H1 (cell line): ENCODE measurements around the gene ROGDI. TPM values are rescaled to one million over a fixed set of nuclear protein-coding genes. Genes with fewer than 3 reads are reported as not detected.

Experiments
- CTCF ChIA-PET: fragments of 300-600 bp; sonication (Branson Sonifier 250); formaldehyde crosslinking; loops from one replicate; lab custom pipeline; 2021; ENCODE audit not compliant: partially characterized antibody; lab: Charles Lee
- POLR2A ChIA-PET: fragments of 300-600 bp; sonication (Branson Sonifier 250); formaldehyde crosslinking; loops from one replicate; lab custom pipeline; 2021; ENCODE audit warnings: inconsistent platforms; ENCODE audit not compliant: partially characterized antibody; lab: Charles Lee
- DNase-seq, 2 experiments: peaks; one replicate each; pipeline versions ENCODE4 v3.0.0 to v3.0.0-alpha.2; 2010 to 2022; ENCODE audit warnings: low spot score in 2 of 2, low read depth in 1 of 2, mixed read lengths in 1 of 2
- FAIRE-seq: peaks from 2 replicates; lab custom pipeline; 2011; peaks lifted over from hg19 to GRCh38; lab: Jason Lieb, UNC
- H2AFZ ChIP-seq: 2 replicates; pipeline ENCODE4 v1.8.1; 2012; ENCODE audit warnings: low read length, inconsistent platforms
- H2AK5ac ChIP-seq: 2 replicates; pipeline ENCODE4 v1.6.1; 2013; ENCODE audit warnings: low read depth, low read length
- H2BK120ac ChIP-seq: replicated peaks from 2 replicates; pipeline ENCODE3; 2013; ENCODE audit warnings: low read depth, low read length, inconsistent platforms
- H2BK12ac ChIP-seq: 2 replicates; pipeline ENCODE4 v1.6.1; 2013; ENCODE audit warnings: low read depth, low read length
- H2BK15ac ChIP-seq: 2 replicates; pipeline ENCODE4 v1.6.1; 2013; ENCODE audit warnings: low read length
- H2BK20ac ChIP-seq: 2 replicates; pipeline ENCODE4 v1.6.1; 2013; ENCODE audit warnings: low read length
- H2BK5ac ChIP-seq: 2 replicates; pipeline ENCODE4 v1.6.1; 2013; ENCODE audit warnings: low read depth, low read length
- H3K14ac ChIP-seq: 2 replicates; pipeline ENCODE4 v1.6.1; 2013; ENCODE audit warnings: inconsistent platforms; ENCODE audit not compliant: insufficient read length
- H3K18ac ChIP-seq: 2 replicates; pipeline ENCODE4 v1.6.1; 2013; ENCODE audit warnings: low read length; ENCODE audit errors: extremely low read depth
- H3K23ac ChIP-seq: 2 replicates; pipeline ENCODE4 v1.6.1; 2013; ENCODE audit warnings: inconsistent platforms; ENCODE audit not compliant: insufficient read length
- H3K23me2 ChIP-seq: 2 replicates; pipeline ENCODE4 v1.6.1; 2013; ENCODE audit warnings: low read depth, low read length
- H3K27ac ChIP-seq: 2 replicates; pipeline ENCODE4 v1.6.1; 2011; ENCODE audit warnings: low read depth, low read length, inconsistent platforms
- H3K27me3 ChIP-seq, 4 experiments: replicated peaks in 1 of 4; 1 replicate in 1 of 4; 2 replicates in 3 of 4; pipeline versions ENCODE4 v1.6.1 to v1.8.1; 2011 to 2013; ENCODE audit warnings: low read length in 3 of 4, mild to moderate bottlenecking in 3 of 4, inconsistent platforms in 2 of 4, mixed read lengths in 2 of 4, moderate library complexity in 1 of 4; ENCODE audit not compliant: control insufficient read depth in 3 of 4, insufficient read depth in 3 of 4; ENCODE audit errors: extremely low read depth in 1 of 4
- H3K36me3 ChIP-seq, 4 experiments: 2 replicates each; pipeline versions ENCODE4 v1.6.1 to v1.8.1; 2011 to 2013; ENCODE audit warnings: mild to moderate bottlenecking in 4 of 4, low read length in 3 of 4, moderate library complexity in 2 of 4, control low read depth in 1 of 4, inconsistent platforms in 1 of 4; ENCODE audit not compliant: insufficient read depth in 4 of 4, control insufficient read depth in 2 of 4
- H3K4ac ChIP-seq: replicated peaks from 2 replicates; pipeline ENCODE3; 2013; ENCODE audit warnings: low read length, low read depth, mixed read lengths, inconsistent platforms; ENCODE audit not compliant: insufficient read length
- H3K4me1 ChIP-seq, 4 experiments: replicated peaks in 1 of 4; 1 replicate in 1 of 4; 2 replicates in 3 of 4; pipeline versions ENCODE4 v1.6.1 to v1.8.1; 2011 to 2013; ENCODE audit warnings: low read length in 3 of 4, inconsistent platforms in 2 of 4, mixed read lengths in 1 of 4; ENCODE audit not compliant: insufficient read depth in 4 of 4, control insufficient read depth in 3 of 4
- H3K4me2 ChIP-seq, 2 experiments: 2 replicates each; pipeline versions ENCODE4 v1.6.1 to v1.8.1; 2011 to 2013; ENCODE audit warnings: low read depth in 2 of 2, low read length in 2 of 2, control low read depth in 1 of 2, inconsistent platforms in 1 of 2, mild to moderate bottlenecking in 1 of 2; ENCODE audit not compliant: insufficient read depth in 1 of 2
- H3K4me3 ChIP-seq, 4 experiments: fragments of 200-600, 300-600 bp in 1 of 4; sonication (generic), shearing (Covaris generic), sonication (Bioruptor Twin) in 1 of 4; 2 replicates each; pipeline versions ENCODE4 v1.5.1 to v1.8.1; 2011 to 2016; ENCODE audit warnings: low read length in 4 of 4, low read depth in 3 of 4, control low read depth in 2 of 4, inconsistent platforms in 2 of 4, mild to moderate bottlenecking in 2 of 4, mixed read lengths in 1 of 4, moderate library complexity in 1 of 4; ENCODE audit not compliant: insufficient read depth in 2 of 4; ENCODE audit errors: extremely low read depth in 1 of 4
- H3K56ac ChIP-seq: replicated peaks from 2 replicates; pipeline ENCODE3; 2013; ENCODE audit warnings: low read depth, mild to moderate bottlenecking, mixed read lengths, low read length, inconsistent platforms; ENCODE audit not compliant: insufficient read length
- H3K79me1 ChIP-seq: 2 replicates; pipeline ENCODE4 v1.6.1; 2013; ENCODE audit warnings: low read depth, low read length, control low read depth
- H3K79me2 ChIP-seq, 2 experiments: 2 replicates each; pipeline versions ENCODE4 v1.6.1 to v1.8.1; 2012 to 2013; ENCODE audit warnings: low read length in 2 of 2, mild to moderate bottlenecking in 2 of 2, inconsistent platforms in 1 of 2; ENCODE audit not compliant: insufficient read depth in 2 of 2, control insufficient read depth in 1 of 2
- H3K9ac ChIP-seq, 4 experiments: replicated peaks in 1 of 4; 1 replicate in 1 of 4; 2 replicates in 3 of 4; pipeline versions ENCODE4 v1.6.1 to v1.8.1; 2011 to 2013; ENCODE audit warnings: low read depth in 3 of 4, low read length in 3 of 4, control low read depth in 2 of 4, mild to moderate bottlenecking in 2 of 4, moderate library complexity in 2 of 4, inconsistent platforms in 1 of 4; ENCODE audit errors: extremely low read depth in 1 of 4
- H3K9me3 ChIP-seq, 2 experiments: 2 replicates each; pipeline versions ENCODE4 v1.6.1 to v1.8.1; 2012 to 2013; ENCODE audit warnings: mild to moderate bottlenecking in 2 of 2, moderate library complexity in 2 of 2, control low read depth in 1 of 2, inconsistent platforms in 1 of 2, low read depth in 1 of 2, low read length in 1 of 2, mixed read lengths in 1 of 2; ENCODE audit not compliant: insufficient read depth in 2 of 2
- H4K20me1 ChIP-seq, 2 experiments: replicated peaks in 1 of 2; 2 replicates each; pipeline versions ENCODE3 to v1.8.1; 2011 to 2013; ENCODE audit warnings: inconsistent platforms in 2 of 2, low read length in 2 of 2, mild to moderate bottlenecking in 1 of 2; ENCODE audit not compliant: insufficient read depth in 2 of 2, control insufficient read depth in 1 of 2
- H4K5ac ChIP-seq: 2 replicates; pipeline ENCODE4 v1.6.1; 2013; ENCODE audit warnings: low read length, low read depth, mixed read lengths, inconsistent platforms; ENCODE audit not compliant: insufficient read length
- H4K8ac ChIP-seq: 2 replicates; pipeline ENCODE4 v1.8.0; 2013; ENCODE audit warnings: mild to moderate bottlenecking, moderate library complexity, low read length, inconsistent platforms; ENCODE audit not compliant: insufficient read depth; ENCODE audit errors: extremely low read depth
- H4K91ac ChIP-seq: replicated peaks from 2 replicates; pipeline ENCODE3; 2013; ENCODE audit warnings: low read length, mixed read lengths, inconsistent platforms; ENCODE audit not compliant: insufficient read length
- BCL11A ChIP-seq, 2 experiments: IDR thresholded peaks; one replicate each; pipeline ENCODE4 v1.6.1; 2011; ENCODE audit warnings: low read depth in 2 of 2, low read length in 2 of 2, mild to moderate bottlenecking in 2 of 2
- CTCF ChIP-seq, 3 experiments: IDR thresholded peaks; 1 replicate in 2 of 3; 2 replicates in 1 of 3; pipeline versions ENCODE4 v1.5.1 to v1.6.1; 2011; ENCODE audit warnings: low read length in 3 of 3, mild to moderate bottlenecking in 3 of 3, inconsistent platforms in 2 of 3, low read depth in 1 of 3, moderate library complexity in 1 of 3; ENCODE audit not compliant: insufficient read depth in 1 of 3; ENCODE audit errors: control extremely low read depth in 1 of 3
- EGR1 ChIP-seq: IDR thresholded peaks from 2 replicates; pipeline ENCODE4 v1.6.1; 2011; ENCODE audit warnings: low read depth, low read length, borderline replicate concordance
- POLR2A ChIP-seq, 2 experiments: IDR thresholded peaks; 1 replicate in 1 of 2; 2 replicates in 1 of 2; pipeline ENCODE4 v1.6.1; 2011; ENCODE audit warnings: low read depth in 2 of 2, low read length in 2 of 2, mild to moderate bottlenecking in 2 of 2; ENCODE audit errors: control extremely low read depth in 1 of 2
- POLR2AphosphoS5 ChIP-seq: IDR thresholded peaks from 2 replicates; pipeline ENCODE4 v1.6.1; 2011; ENCODE audit warnings: low read depth, low read length
- RBBP5 ChIP-seq: IDR thresholded peaks from 2 replicates; pipeline ENCODE4 v1.7.1; 2012; ENCODE audit warnings: low read depth, mild to moderate bottlenecking, inconsistent platforms, low read length, moderate library complexity, borderline replicate concordance
- RXRA ChIP-seq: IDR thresholded peaks from 2 replicates; pipeline ENCODE4 v1.6.1; 2011; ENCODE audit warnings: low read depth, mild to moderate bottlenecking, low read length, moderate library complexity; ENCODE audit not compliant: insufficient read depth
- WGBS, 2 experiments: shearing (Covaris generic) in 1 of 2; methylation state at CpG; one replicate each; pipeline versions ENCODE4 v1.1.6 to v1.1.7; 2013 to 2015; ENCODE audit warnings: low lambda C conversion rate in 2 of 2, mixed read lengths in 2 of 2, inconsistent platforms in 1 of 2, low coverage in 1 of 2, missing lambda C conversion rate in 1 of 2; ENCODE audit not compliant: insufficient replicate concordance in 2 of 2, insufficient coverage in 1 of 2, insufficient read length in 1 of 2; ENCODE audit errors: extremely low coverage in 1 of 2, missing lambda C conversion rate in 1 of 2; 5-methylcytosine and 5-hydroxymethylcytosine counted together
- polyA plus RNA-seq, 7 experiments: library from polyadenylated mRNA; depleted of rRNA in 3 of 7; stranded (reverse) in 5 of 7; unstranded in 2 of 7; fragments of >200 nt in 5 of 7; fragments of 200-250 nt in 2 of 7; gene quantifications; 1 replicate in 5 of 7; 2 replicates in 1 of 7; 4 replicates in 1 of 7; pipeline versions ENCODE4 v1.2.1 to v1.2.3, GENCODE V29; 2011 to 2013; ENCODE audit warnings: missing spikeins in 2 of 7, mixed read lengths in 2 of 7
- total RNA-seq: library from RNA; stranded (reverse); fragmentation: NEBNext Ultra II Directional; extraction: Animal tissue kit (Norgen Biotek cat#: 25700); gene quantifications from 2 replicates; pipeline ENCODE4 v1.2.1, GENCODE V29; 2021
- TF ChIP-seq, protein P1 (sequence below): IDR thresholded peaks from 2 replicates; pipeline ENCODE4 v1.6.1; 2011; ENCODE audit warnings: low read depth, mild to moderate bottlenecking, low read length; ENCODE audit not compliant: insufficient read depth
- TF ChIP-seq, protein P2 (sequence below): IDR thresholded peaks from 2 replicates; pipeline ENCODE4 v1.6.1; 2011; ENCODE audit warnings: low read length, improper control_type of control experiment

ROGDI gene
- total and polyA plus RNA-seq, 2 of the 8 experiments (the other 6 are each of a cell fraction or from before 2014, with no cell fraction given) = 27.4 to 68.4 TPM

DNA sequence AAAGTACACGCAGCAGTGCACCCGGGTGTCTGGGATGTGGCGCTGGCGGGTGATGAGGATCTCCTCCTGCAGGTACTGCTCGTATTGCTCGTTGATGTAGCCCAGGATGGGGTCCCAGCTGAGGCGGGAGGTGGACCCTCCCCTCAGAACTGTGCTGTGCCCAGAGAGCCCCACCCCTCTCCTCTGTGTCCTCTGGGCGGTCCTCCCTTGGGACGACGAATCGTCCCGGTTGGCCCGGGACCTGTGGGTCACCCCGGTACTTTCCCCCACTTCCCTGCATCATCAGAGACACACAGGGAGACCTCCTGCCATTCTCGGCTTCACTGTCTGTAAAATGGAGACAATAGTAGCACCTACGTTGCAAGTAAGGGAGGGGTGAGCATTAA, 18.5 kb downstream of the ROGDI start:
- H3K79me2 ChIP-seq = no peaks in the 10 kb centered on the region
- no peaks in the 10 kb centered on the region for H3K23me2 ChIP-seq
- no peaks in the 10 kb centered on the region for H3K9me3 ChIP-seq
- ChIA-PET POLR2A (no interaction called here), CTCF (no interaction called here)
- H3K9ac ChIP-seq = no peak overlapping the region
- H3K4ac ChIP-seq = no peak overlapping the region
- DNase-seq (no peak), FAIRE-seq (no peak)
- H4K8ac ChIP-seq = no peak overlapping the region
- H2BK5ac ChIP-seq = no peak overlapping the region
- H3K4me1 ChIP-seq = peaks cover 0 to 13% (median 4%) of the 10 kb centered on the region in 4 experiments; a peak in 5 of 7 replicates
- H2AK5ac ChIP-seq = no peak overlapping the region
- no peak overlapping the region for H3K4me2 ChIP-seq
- no peak overlapping the region for H4K5ac ChIP-seq
- WGBS, 2 experiments = 91% methylated on average over 16 of the region's 16 CpGs; no CpG with 5 or more reads in 1 of the 2 experiments
- no peak overlapping the region for H2BK15ac ChIP-seq
- H3K56ac ChIP-seq = no peak overlapping the region
- no peak overlapping the region for H2BK120ac ChIP-seq
- no peaks in the 10 kb centered on the region for H3K79me1 ChIP-seq
- H4K20me1 ChIP-seq = no peaks in the 10 kb centered on the region
- H3K27ac ChIP-seq = no peak overlapping the region
- H2BK20ac ChIP-seq = no peak overlapping the region
- H2BK12ac ChIP-seq = no peak overlapping the region
- 0 out of 2 replicates have a peak overlapping the region, but pooled peaks have one; percentile 3 for H2AFZ ChIP-seq
- no peaks in the 10 kb centered on the region for H3K36me3 ChIP-seq
- no peaks in the 10 kb centered on the region; a peak in 1 of 7 replicates for H3K27me3 ChIP-seq
- no peak overlapping the region for H3K18ac ChIP-seq
- H3K23ac ChIP-seq = no peak overlapping the region
- no peak overlapping the region for H3K4me3 ChIP-seq
- H4K91ac ChIP-seq = no peak overlapping the region
- no peak overlapping the region for H3K14ac ChIP-seq
- TF ChIP-seq EGR1 (no peak), RBBP5 (no peak), RXRA (no peak), POLR2AphosphoS5 (no peak), CTCF (IDR thresholded peaks at IDR 0.05; ENCODE audit: control extremely low read depth in 1 of 3, insufficient read depth in 1 of 3, low read depth in 1 of 3, low read length in 3 of 3) (no peak), POLR2A (IDR thresholded peaks at IDR 0.05; ENCODE audit: control extremely low read depth in 1 of 2, low read depth in 2 of 2, low read length in 2 of 2) (no peak), BCL11A (IDR thresholded peaks at IDR 0.05; ENCODE audit: low read depth in 2 of 2, low read length in 2 of 2) (no peak)
- TF ChIP-seq, protein P1, sequence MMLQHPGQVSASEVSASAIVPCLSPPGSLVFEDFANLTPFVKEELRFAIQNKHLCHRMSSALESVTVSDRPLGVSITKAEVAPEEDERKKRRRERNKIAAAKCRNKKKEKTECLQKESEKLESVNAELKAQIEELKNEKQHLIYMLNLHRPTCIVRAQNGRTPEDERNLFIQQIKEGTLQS = no peak
- TF ChIP-seq, protein P2, sequence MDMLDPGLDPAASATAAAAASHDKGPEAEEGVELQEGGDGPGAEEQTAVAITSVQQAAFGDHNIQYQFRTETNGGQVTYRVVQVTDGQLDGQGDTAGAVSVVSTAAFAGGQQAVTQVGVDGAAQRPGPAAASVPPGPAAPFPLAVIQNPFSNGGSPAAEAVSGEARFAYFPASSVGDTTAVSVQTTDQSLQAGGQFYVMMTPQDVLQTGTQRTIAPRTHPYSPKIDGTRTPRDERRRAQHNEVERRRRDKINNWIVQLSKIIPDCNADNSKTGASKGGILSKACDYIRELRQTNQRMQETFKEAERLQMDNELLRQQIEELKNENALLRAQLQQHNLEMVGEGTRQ = no peak
